Natural killer cell (primary cell): ENCODE results near the gene GRB10. TPM values are rescaled to one million over a fixed set of nuclear protein-coding genes. Genes with fewer than 3 reads are reported as not detected.

Experiments
- ATAC-seq, 3 donors: fragments of 150-1000 bp in 2 of 3; fragments of 200-7000 bp in 1 of 3; cut with Tn5 transposase; 1 replicate in 1 of 3; 2 replicates in 2 of 3; pipeline ENCODE4 v1.10.0; 2021; ENCODE audit warnings: mild to moderate bottlenecking in 2 of 3, moderate library complexity in 2 of 3
- DNase-seq, 2 donors: peaks; one replicate each; pipeline versions ENCODE4 v3.0.0 to v3.0.0-alpha.2; 2013 to 2021; ENCODE audit warnings: mixed read lengths in 1 of 2
- H3K27ac ChIP-seq: one replicate; pipeline ENCODE4 v1.5.1; 2013; ENCODE audit warnings: mild to moderate bottlenecking, low read length
- H3K27me3 ChIP-seq: one replicate; pipeline ENCODE4 v1.6.1; 2013; ENCODE audit warnings: low read length; ENCODE audit not compliant: control insufficient read depth, insufficient read depth
- H3K36me3 ChIP-seq: one replicate; pipeline ENCODE4 v1.6.1; 2013; ENCODE audit warnings: low read length; ENCODE audit not compliant: control insufficient read depth, insufficient read depth
- H3K4me1 ChIP-seq: one replicate; pipeline ENCODE4 v1.6.1; 2013; ENCODE audit warnings: low read length; ENCODE audit not compliant: control insufficient read depth, insufficient read depth
- H3K4me3 ChIP-seq: one replicate; pipeline ENCODE4 v1.5.1; 2013; ENCODE audit warnings: low read length
- H3K9me3 ChIP-seq: one replicate; pipeline ENCODE4 v1.6.1; 2013; ENCODE audit warnings: low read length; ENCODE audit not compliant: control insufficient read depth, insufficient read depth
- H3K27ac Mint-ChIP-seq, 2 donors: one replicate each; pipeline ENCODE4 v1.8.0; 2022; ENCODE audit warnings: mild to moderate bottlenecking in 2 of 2, mixed read lengths in 2 of 2, moderate library complexity in 1 of 2
- H3K27me3 Mint-ChIP-seq, 2 donors: one replicate each; pipeline ENCODE4 v1.8.0; 2022; ENCODE audit warnings: low read depth in 2 of 2, mixed read lengths in 2 of 2
- H3K36me3 Mint-ChIP-seq: one replicate; pipeline ENCODE4 v1.8.0; 2022; ENCODE audit warnings: mixed read lengths
- H3K4me1 Mint-ChIP-seq, 2 donors: one replicate each; pipeline ENCODE4 v1.8.0; 2022; ENCODE audit warnings: mixed read lengths in 2 of 2
- H3K4me3 Mint-ChIP-seq: one replicate; pipeline ENCODE4 v1.8.0; 2022; ENCODE audit warnings: mild to moderate bottlenecking, moderate library complexity, mixed read lengths
- H3K9me3 Mint-ChIP-seq, 2 donors: one replicate each; pipeline ENCODE4 v1.8.0; 2022; ENCODE audit warnings: mixed read lengths in 2 of 2
- WGBS: methylation state at CpG from one replicate; pipeline ENCODE4 v1.1.7; 2013; ENCODE audit warnings: missing lambda C conversion rate; ENCODE audit not compliant: insufficient coverage; 5-methylcytosine and 5-hydroxymethylcytosine counted together
- intact Hi-C: fragments of 100-400 bp; cut with micrococcal nuclease; formaldehyde crosslinking; loops from one replicate; pipeline ENCODE4 v1.14.2; 2022
- total RNA-seq, 4 donors: library from RNA; stranded (reverse); fragments of 120-200 nt in 1 of 4; gene quantifications; one replicate each; pipeline versions ENCODE4 v1.2.3 to v1.2.4, GENCODE V29; 2013 to 2022
- TF ChIP-seq, protein P1 (sequence below): fragments of 200-600 bp; IDR thresholded peaks from one replicate; pipeline ENCODE4 v1.8.0; 2022; ENCODE audit warnings: antibody characterized with exemption

Gene GRB10
- total RNA-seq, 3 donors from 2014 or later (not counting 1 experiment from before 2014, with no cell fraction given) = 0.16 to 24.4 (median 1.4) TPM

DNA sequence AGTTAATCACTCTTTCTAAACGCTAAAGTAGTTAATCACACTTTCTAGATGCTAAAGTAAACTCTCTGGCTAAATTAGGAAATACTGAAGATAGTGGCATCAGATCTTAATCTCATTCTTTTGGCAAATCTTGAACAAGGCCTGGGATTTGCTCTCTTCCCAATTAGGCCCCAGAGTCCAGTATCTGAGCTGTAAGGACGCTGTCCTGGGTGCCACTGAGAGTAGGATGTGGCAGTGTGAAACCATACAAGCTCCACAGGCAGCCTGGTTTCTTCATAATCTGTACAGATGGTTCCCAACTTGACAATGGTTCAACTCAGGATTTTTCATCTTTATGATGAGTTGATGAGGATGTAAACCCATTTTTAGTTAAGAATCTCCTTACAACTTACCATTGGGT, 36.9 kb downstream of the GRB10 start:
- TF ChIP-seq, protein P1, sequence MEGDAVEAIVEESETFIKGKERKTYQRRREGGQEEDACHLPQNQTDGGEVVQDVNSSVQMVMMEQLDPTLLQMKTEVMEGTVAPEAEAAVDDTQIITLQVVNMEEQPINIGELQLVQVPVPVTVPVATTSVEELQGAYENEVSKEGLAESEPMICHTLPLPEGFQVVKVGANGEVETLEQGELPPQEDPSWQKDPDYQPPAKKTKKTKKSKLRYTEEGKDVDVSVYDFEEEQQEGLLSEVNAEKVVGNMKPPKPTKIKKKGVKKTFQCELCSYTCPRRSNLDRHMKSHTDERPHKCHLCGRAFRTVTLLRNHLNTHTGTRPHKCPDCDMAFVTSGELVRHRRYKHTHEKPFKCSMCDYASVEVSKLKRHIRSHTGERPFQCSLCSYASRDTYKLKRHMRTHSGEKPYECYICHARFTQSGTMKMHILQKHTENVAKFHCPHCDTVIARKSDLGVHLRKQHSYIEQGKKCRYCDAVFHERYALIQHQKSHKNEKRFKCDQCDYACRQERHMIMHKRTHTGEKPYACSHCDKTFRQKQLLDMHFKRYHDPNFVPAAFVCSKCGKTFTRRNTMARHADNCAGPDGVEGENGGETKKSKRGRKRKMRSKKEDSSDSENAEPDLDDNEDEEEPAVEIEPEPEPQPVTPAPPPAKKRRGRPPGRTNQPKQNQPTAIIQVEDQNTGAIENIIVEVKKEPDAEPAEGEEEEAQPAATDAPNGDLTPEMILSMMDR = no peak
- Histone ChIP-seq H3K27ac (no peak overlapping the region), H3K9me3 (no peaks in the 10 kb centered on the region), H3K27me3 (no peaks in the 10 kb centered on the region), H3K4me3 (no peak overlapping the region), H3K36me3 (no peaks in the 10 kb centered on the region), H3K4me1 (no peaks in the 10 kb centered on the region)
- no peaks in the 10 kb centered on the region for H3K9me3 Mint-ChIP-seq
- intact Hi-C loops = no loop called here
- ATAC-seq (no peak), DNase-seq (no peak)
- H3K27me3 Mint-ChIP-seq = peaks cover 7 to 8% of the 10 kb centered on the region in 2 donors
- H3K4me3 Mint-ChIP-seq = no peak overlapping the region
- H3K27ac Mint-ChIP-seq = no peak overlapping the region
- H3K4me1 Mint-ChIP-seq = no peaks in the 10 kb centered on the region
- no peaks in the 10 kb centered on the region for H3K36me3 Mint-ChIP-seq
- 74% methylated on average over 2 of the region's 2 CpGs for WGBS

DNA sequence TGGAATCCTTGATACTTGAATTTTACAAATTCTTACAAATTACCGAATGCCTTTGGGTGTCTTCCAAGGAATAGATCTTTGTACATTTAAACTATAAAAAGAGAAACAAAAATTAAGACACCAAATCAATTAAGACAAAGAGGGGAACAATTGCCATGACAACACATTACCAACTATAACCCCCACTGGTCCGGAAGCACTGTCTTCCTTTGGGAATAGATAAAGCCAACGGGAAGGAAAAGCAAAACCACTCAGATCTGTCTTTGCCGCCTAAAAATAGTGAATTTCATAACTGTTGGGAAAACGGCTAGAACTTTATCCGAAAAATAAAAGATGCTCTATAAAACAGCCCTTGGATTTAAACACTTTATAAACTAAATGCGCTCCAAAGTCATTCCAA, 37.4 kb downstream of the GRB10 start:
- Mint-ChIP-seq H3K9me3 (no peaks in the 10 kb centered on the region), H3K27ac (no peak overlapping the region), H3K4me3 (no peak overlapping the region), H3K36me3 (no peaks in the 10 kb centered on the region), H3K27me3 (peaks cover 7 to 8% of the 10 kb centered on the region in 2 donors), H3K4me1 (no peaks in the 10 kb centered on the region)
- DNase-seq = no peak
- ATAC-seq = no peak
- WGBS = 64% methylated on average over 5 of the region's 7 CpGs
- intact Hi-C loops = no loop called here
- Histone ChIP-seq H3K4me3 (no peak overlapping the region), H3K36me3 (no peaks in the 10 kb centered on the region), H3K27ac (no peak overlapping the region), H3K4me1 (no peaks in the 10 kb centered on the region), H3K9me3 (no peaks in the 10 kb centered on the region), H3K27me3 (no peaks in the 10 kb centered on the region)
- TF ChIP-seq, protein P1 = no peak

DNA sequence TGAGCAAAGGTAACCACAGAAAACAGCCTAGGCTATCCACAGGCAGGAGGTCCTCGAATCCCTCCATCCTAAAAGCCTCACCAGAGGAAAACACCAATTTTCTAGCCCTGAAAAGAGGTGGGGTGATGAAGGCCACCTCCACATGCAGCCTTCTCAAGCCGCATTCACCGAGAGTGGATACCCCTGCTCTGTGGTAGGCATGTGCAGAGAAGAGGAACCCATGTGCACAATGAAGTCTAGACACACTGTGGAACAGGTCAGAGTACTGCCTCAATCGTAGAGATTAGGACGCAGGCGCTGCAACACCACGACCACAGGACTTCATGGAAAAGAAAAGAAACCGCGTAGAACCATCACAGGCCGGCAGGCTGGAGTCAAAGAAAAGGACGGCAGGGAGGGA, 38.8 kb downstream of the GRB10 start:
- Mint-ChIP-seq H3K36me3 (no peaks in the 10 kb centered on the region), H3K27me3 (peaks cover 7 to 13% of the 10 kb centered on the region in 2 donors), H3K4me3 (no peak overlapping the region), H3K9me3 (no peaks in the 10 kb centered on the region), H3K4me1 (peaks cover 11 to 14% of the 10 kb centered on the region in 2 donors), H3K27ac (no peak overlapping the region)
- Histone ChIP-seq H3K9me3 (no peaks in the 10 kb centered on the region), H3K4me1 (peaks cover 8% of the 10 kb centered on the region), H3K4me3 (no peak overlapping the region), H3K27me3 (no peaks in the 10 kb centered on the region), H3K36me3 (no peaks in the 10 kb centered on the region), H3K27ac (no peak overlapping the region)
- WGBS = 96% methylated on average over 11 of the region's 11 CpGs
- DNase-seq = no peak
- intact Hi-C loops = no loop called here
- no peak for ATAC-seq
- TF ChIP-seq, protein P1 = no peak

DNA sequence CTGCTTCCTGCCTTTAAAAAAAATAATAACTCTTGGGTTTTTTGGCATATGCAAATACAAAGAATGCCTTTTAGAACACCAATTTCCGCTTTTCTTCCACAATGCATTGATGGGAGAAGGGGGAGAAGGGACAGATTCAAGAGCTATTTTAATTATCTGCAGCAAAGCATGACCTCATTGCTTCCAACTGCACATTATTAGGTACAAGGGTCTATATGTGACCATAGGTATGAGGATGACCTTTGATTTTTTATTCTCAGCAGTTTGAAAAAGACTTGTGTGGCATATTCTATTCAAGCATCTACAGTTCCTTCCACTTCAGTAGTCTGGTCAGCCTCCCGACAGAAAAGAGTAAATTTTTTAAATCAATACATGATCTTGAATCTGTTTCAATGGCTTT, 39.7 kb downstream of the GRB10 start:
- no peaks in the 10 kb centered on the region for H3K9me3 ChIP-seq
- intact Hi-C loops = no loop called here
- no peak for ATAC-seq
- H3K9me3 Mint-ChIP-seq = no peaks in the 10 kb centered on the region
- H3K4me3 ChIP-seq = no peak overlapping the region
- WGBS = 88% methylated on average over 1 of the region's 2 CpGs
- H3K27ac Mint-ChIP-seq = no peak overlapping the region
- no peaks in the 10 kb centered on the region for H3K27me3 ChIP-seq
- H3K27ac ChIP-seq = no peak overlapping the region
- peaks cover 11 to 14% of the 10 kb centered on the region in 2 donors for H3K4me1 Mint-ChIP-seq
- no peak for DNase-seq
- peaks cover 8% of the 10 kb centered on the region for H3K4me1 ChIP-seq
- H3K36me3 ChIP-seq = no peaks in the 10 kb centered on the region
- TF ChIP-seq, protein P1 = no peak
- no peak overlapping the region for H3K4me3 Mint-ChIP-seq
- no peaks in the 10 kb centered on the region for H3K36me3 Mint-ChIP-seq
- peaks cover 2 to 11% of the 10 kb centered on the region in 2 donors for H3K27me3 Mint-ChIP-seq
